Breast epithelium (tissue), 3 donors: ENCODE results near the gene MEDAG.

ENCODE experiments used
- POLR2A ChIP-seq: fragments of 450-650 bp; IDR thresholded peaks from one replicate; pipeline ENCODE4 v1.6.1; 2016; ENCODE audit warnings: antibody characterized with exemption, mild to moderate bottlenecking, moderate library complexity
- POLR2AphosphoS5 ChIP-seq, 3 donors: sonication (generic); formaldehyde crosslinking; IDR thresholded peaks; one replicate each; pipeline ENCODE4 v1.6.1; 2017; ENCODE audit warnings: antibody characterized with exemption in 3 of 3
- TF ChIP-seq, protein P1 (sequence below), 3 donors: fragments of 450-650 bp; IDR thresholded peaks; one replicate each; pipeline ENCODE4 v1.5.1; 2016 to 2017; ENCODE audit warnings: antibody characterized with exemption in 3 of 3, mild to moderate bottlenecking in 3 of 3, moderate library complexity in 3 of 3

DNA sequence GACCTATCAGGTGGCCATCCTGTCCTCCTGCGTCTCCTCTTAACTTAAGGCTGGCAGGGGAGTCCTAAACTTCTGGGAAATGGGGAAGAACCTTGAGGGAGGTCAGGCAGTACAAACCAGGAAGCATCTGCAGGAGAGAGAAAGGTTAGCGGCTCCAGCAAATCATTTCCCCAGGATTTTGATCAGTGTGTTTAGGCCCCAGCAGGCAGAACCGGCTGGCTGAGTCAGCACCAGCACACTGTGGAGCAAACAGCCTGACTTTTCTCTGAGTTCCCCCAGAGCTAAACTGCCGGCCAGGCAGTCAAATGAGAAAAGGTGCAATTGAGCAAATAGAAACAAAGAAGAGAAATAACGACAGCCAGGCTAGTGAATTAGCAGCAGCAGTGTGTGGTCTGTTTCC is 46.7 kb upstream of the MEDAG start:
- TF ChIP-seq, protein P1, sequence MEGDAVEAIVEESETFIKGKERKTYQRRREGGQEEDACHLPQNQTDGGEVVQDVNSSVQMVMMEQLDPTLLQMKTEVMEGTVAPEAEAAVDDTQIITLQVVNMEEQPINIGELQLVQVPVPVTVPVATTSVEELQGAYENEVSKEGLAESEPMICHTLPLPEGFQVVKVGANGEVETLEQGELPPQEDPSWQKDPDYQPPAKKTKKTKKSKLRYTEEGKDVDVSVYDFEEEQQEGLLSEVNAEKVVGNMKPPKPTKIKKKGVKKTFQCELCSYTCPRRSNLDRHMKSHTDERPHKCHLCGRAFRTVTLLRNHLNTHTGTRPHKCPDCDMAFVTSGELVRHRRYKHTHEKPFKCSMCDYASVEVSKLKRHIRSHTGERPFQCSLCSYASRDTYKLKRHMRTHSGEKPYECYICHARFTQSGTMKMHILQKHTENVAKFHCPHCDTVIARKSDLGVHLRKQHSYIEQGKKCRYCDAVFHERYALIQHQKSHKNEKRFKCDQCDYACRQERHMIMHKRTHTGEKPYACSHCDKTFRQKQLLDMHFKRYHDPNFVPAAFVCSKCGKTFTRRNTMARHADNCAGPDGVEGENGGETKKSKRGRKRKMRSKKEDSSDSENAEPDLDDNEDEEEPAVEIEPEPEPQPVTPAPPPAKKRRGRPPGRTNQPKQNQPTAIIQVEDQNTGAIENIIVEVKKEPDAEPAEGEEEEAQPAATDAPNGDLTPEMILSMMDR (IDR thresholded peaks at IDR 0.05) = no peak
- TF ChIP-seq POLR2A (no peak), POLR2AphosphoS5 (IDR thresholded peaks at IDR 0.05) (no peak)
